BE2C (cell line): ENCODE measurements around the gene AFF1.

Experiments
- DNase-seq: peaks from one replicate; pipeline ENCODE4 v3.0.0-alpha.2; 2020
- H3K27me3 ChIP-seq: fragments of 250-450 bp; sonication (Bioruptor Pico); 2 replicates; pipeline ENCODE4 v1.5.1; 2020; ENCODE audit warnings: mild to moderate bottlenecking
- H3K36me3 ChIP-seq: fragments of 250-450 bp; sonication (Bioruptor Pico); 2 replicates; pipeline ENCODE4 v1.5.1; 2020; ENCODE audit warnings: mild to moderate bottlenecking
- H3K4me1 ChIP-seq: fragments of 250-450 bp; sonication (Bioruptor Pico); 2 replicates; pipeline ENCODE4 v1.5.1; 2020
- H3K4me3 ChIP-seq: 2 replicates; pipeline ENCODE4 v1.5.1; 2011; ENCODE audit warnings: low read depth, low read length
- H3K9me3 ChIP-seq: fragments of 250-450 bp; sonication (Bioruptor Pico); 2 replicates; pipeline ENCODE4 v1.5.1; 2020
- CTCF ChIP-seq: IDR thresholded peaks from 2 replicates; pipeline ENCODE4 v1.5.1; 2012; ENCODE audit warnings: mild to moderate bottlenecking, low read depth, low read length

Gene AFF1

GRCh38 chr4:86939729-86940575 is 5.1 kb downstream of the AFF1 start:
- TF ChIP-seq CTCF = no peak
- Histone ChIP-seq H3K27me3 (no peaks in the 10 kb centered on the region), H3K9me3 (no peaks in the 10 kb centered on the region), H3K36me3 (no peaks in the 10 kb centered on the region), H3K4me1 (peaks cover 6% of the 10 kb centered on the region; the same call in 1 of the 2 replicates), H3K4me3 (no peak overlapping the region)
- DNase-seq = no peak

- DNase-seq = no peak
- Histone ChIP-seq H3K36me3 (no peaks in the 10 kb centered on the region), H3K9me3 (no peaks in the 10 kb centered on the region), H3K4me1 (peaks cover 6% of the 10 kb centered on the region; the same call in 1 of the 2 replicates), H3K4me3 (no peak overlapping the region), H3K27me3 (no peaks in the 10 kb centered on the region)
- TF ChIP-seq CTCF = no peak
These were observed 6.2 kb downstream of the AFF1 start for GRCh38 chr4:86940920-86941460.

GRCh38 chr4:86942185-86942666 is 7.4 kb downstream of the AFF1 start:
- Histone ChIP-seq H3K4me3 (no peak overlapping the region), H3K27me3 (no peaks in the 10 kb centered on the region), H3K4me1 (peaks cover 6% of the 10 kb centered on the region; the same call in 1 of the 2 replicates), H3K36me3 (no peaks in the 10 kb centered on the region), H3K9me3 (no peaks in the 10 kb centered on the region)
- TF ChIP-seq CTCF = no peak
- no peak for DNase-seq

GRCh38 chr4:86944964-86945781 is 10.4 kb downstream of the AFF1 start:
- Histone ChIP-seq H3K4me1 (peaks cover 6% of the 10 kb centered on the region; the same call in 1 of the 2 replicates), H3K9me3 (no peaks in the 10 kb centered on the region), H3K27me3 (no peaks in the 10 kb centered on the region), H3K4me3 (no peak overlapping the region), H3K36me3 (no peaks in the 10 kb centered on the region)
- TF ChIP-seq CTCF = no peak
- no peak for DNase-seq

- Histone ChIP-seq H3K36me3 (no peaks in the 10 kb centered on the region), H3K27me3 (no peaks in the 10 kb centered on the region), H3K4me1 (peaks cover 8% of the 10 kb centered on the region), H3K9me3 (no peaks in the 10 kb centered on the region), H3K4me3 (no peak overlapping the region)
- no peak for DNase-seq
- TF ChIP-seq CTCF = no peak
These were observed 12.2 kb downstream of the AFF1 start for GRCh38 chr4:86946868-86947500.
